ENCODE measurements around the gene CAPN3. TPM values are rescaled to one million over a fixed set of nuclear protein-coding genes. Genes with fewer than 3 reads are reported as not detected.
A peak's percentile ranks its signal among the peaks of the same experiment; 100 is the strongest.

CAPN3 gene
- total RNA-seq, 4 donors from 2014 or later, result 0.82 to 8.8 (median 5.8) TPM

DNA sequence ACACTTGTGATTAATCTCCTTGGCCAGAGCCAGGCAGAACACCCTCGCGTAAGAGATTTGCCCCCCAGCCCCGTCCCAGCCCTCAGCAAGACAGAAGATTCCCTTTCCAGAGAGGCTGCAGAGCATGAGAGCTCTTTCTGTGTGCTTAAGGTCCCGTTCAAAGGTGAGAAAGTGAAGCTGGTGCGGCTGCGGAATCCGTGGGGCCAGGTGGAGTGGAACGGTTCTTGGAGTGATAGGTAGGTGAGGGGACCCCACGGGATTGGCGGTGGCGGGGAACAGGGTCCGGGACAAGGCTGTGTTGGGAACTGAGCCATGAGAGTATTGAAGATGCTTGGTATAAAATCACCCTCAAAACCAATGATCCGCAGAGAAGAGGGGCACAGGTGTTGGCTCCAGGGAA, 34.8 kb downstream of the CAPN3 start:
- DNase-seq, result no peak
- Histone ChIP-seq H3K9me3 (no peaks in the 10 kb centered on the region), H3K36me3 (peaks cover 0 to 3% (median 0%) of the 10 kb centered on the region in 3 donors), H3K27ac (peak overlapping the region in 1 of 4 donors; percentile 34), H3K27me3 (no peaks in the 10 kb centered on the region), H3K4me1 (no peaks in the 10 kb centered on the region), H3K4me3 (no peak overlapping the region)
- intact Hi-C loops (cut with DNase I), result no loop called here
- TF ChIP-seq POLR2A (IDR thresholded peaks at IDR 0.05), result no peak
- TF ChIP-seq, protein P1, sequence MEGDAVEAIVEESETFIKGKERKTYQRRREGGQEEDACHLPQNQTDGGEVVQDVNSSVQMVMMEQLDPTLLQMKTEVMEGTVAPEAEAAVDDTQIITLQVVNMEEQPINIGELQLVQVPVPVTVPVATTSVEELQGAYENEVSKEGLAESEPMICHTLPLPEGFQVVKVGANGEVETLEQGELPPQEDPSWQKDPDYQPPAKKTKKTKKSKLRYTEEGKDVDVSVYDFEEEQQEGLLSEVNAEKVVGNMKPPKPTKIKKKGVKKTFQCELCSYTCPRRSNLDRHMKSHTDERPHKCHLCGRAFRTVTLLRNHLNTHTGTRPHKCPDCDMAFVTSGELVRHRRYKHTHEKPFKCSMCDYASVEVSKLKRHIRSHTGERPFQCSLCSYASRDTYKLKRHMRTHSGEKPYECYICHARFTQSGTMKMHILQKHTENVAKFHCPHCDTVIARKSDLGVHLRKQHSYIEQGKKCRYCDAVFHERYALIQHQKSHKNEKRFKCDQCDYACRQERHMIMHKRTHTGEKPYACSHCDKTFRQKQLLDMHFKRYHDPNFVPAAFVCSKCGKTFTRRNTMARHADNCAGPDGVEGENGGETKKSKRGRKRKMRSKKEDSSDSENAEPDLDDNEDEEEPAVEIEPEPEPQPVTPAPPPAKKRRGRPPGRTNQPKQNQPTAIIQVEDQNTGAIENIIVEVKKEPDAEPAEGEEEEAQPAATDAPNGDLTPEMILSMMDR (IDR thresholded peaks at IDR 0.05), result no peak
- WGBS, 2 donors, result 92 to 97% methylated on average over 5 to 11 of the region's 13 CpGs

DNA sequence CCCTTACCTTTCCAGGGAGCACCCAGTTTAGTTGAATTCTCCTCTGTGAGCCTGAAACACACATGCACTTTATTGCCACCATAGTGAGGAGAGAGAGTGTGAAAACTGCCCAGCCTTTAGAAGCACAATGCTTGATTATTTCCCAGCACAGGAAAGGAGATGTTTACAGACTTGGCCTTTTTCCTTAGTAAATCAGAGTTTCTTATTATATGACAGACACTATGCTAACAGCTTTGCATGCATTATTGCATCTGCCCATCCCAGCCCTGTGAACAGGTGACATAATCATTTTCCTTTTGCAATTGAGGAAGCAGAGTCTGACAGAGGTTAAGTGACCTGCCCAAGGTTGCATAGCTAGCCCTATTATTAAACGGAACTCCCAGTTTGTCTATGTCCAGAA, 36.5 kb downstream of the CAPN3 start:
- intact Hi-C loops (cut with DNase I), result no loop called here
- Histone ChIP-seq H3K27ac (no peak overlapping the region), H3K27me3 (no peaks in the 10 kb centered on the region), H3K36me3 (peaks cover 0 to 15% (median 0%) of the 10 kb centered on the region in 3 donors), H3K4me1 (no peaks in the 10 kb centered on the region), H3K4me3 (no peak overlapping the region), H3K9me3 (no peaks in the 10 kb centered on the region)
- TF ChIP-seq, protein P1 (IDR thresholded peaks at IDR 0.05), result no peak
- no peak for TF ChIP-seq POLR2A (IDR thresholded peaks at IDR 0.05)
- DNase-seq, result no peak
- 55 to 67% methylated on average over 1 of the region's 1 CpG for whole genome bisulfite sequencing, 2 donors

DNA sequence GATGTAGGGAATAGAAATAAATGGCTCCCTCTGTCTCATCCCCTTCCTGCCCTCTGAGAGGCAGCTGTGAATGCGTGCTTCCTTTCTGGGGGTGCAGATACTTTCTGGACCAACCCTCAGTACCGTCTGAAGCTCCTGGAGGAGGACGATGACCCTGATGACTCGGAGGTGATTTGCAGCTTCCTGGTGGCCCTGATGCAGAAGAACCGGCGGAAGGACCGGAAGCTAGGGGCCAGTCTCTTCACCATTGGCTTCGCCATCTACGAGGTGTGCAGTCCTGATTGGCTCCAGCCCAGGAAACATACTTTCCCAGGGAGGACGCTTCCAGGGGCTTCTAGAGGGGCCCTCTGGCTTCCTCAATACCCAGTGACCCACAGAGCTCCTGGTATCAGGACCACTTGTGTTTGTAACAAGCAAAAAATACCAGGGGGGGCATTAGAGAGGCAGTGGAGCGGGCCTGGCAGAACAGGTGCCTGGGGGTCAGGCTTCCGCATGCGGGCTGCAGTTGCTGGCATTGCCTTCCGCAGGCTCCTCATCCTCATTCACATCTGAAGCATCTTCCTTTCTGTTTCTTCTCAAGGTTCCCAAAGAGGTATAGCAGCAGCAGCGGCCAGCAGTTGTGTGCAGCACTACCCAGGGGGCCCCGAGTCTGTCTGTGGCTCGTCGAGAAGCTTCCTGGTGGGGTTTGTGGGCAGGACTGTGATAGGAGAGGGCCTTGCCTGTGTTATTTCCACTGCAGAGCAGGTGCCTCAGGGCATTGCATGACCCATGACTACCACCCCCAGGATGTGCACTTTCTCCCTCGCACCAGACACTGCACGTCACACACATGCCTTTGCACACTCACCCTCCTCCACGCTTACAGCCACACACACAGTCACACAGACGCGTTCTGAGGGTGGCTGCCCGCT, 42.5 kb downstream of the CAPN3 start:
- no peak for DNase-seq
- Histone ChIP-seq H3K9me3 (no peaks in the 10 kb centered on the region), H3K36me3 (peaks cover 0 to 52% (median 0%) of the 10 kb centered on the region in 3 donors), H3K27me3 (no peaks in the 10 kb centered on the region), H3K4me1 (peaks cover 0 to 12% (median 9%) of the 10 kb centered on the region in 3 donors), H3K27ac (no peak overlapping the region), H3K4me3 (no peak overlapping the region)
- intact Hi-C loops (cut with DNase I), result no loop called here
- 84 to 87% methylated on average over 16 to 19 of the region's 24 CpGs for WGBS, 2 donors
- TF ChIP-seq, protein P1 (IDR thresholded peaks at IDR 0.05), result no peak
- no peak for TF ChIP-seq POLR2A (IDR thresholded peaks at IDR 0.05)

DNA sequence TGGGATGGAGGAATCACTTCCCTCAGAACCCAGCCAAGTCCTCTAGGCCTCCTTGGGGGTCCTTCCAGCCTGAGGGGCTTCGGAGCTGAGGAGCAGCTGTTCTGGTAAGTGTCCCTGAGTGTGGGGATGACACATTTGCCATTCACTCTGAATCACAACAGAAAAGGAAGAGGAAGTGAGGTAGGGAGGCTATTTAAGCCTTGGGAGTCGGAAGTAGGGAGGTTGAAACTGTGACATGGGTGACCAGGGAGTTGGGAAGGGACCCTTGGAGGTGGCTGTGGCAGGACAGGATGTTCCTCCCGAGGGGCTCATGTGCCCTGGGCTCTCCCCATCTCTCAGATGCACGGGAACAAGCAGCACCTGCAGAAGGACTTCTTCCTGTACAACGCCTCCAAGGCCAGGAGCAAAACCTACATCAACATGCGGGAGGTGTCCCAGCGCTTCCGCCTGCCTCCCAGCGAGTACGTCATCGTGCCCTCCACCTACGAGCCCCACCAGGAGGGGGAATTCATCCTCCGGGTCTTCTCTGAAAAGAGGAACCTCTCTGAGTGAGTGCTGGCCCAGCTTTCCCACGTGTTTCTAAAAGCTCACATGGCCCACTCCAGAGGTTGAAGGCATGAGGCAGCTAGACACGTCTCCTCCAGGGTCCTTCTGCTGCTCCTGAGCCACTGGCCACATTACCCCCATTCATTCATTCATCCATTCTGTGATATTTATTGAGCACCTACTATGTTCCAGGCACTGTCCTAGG, 43.3 kb downstream of the CAPN3 start:
- Histone ChIP-seq H3K27me3 (no peaks in the 10 kb centered on the region), H3K27ac (no peak overlapping the region), H3K4me1 (peaks cover 0 to 12% (median 9%) of the 10 kb centered on the region in 3 donors), H3K4me3 (no peak overlapping the region), H3K36me3 (peaks cover 0 to 52% (median 0%) of the 10 kb centered on the region in 3 donors), H3K9me3 (no peaks in the 10 kb centered on the region)
- intact Hi-C loops (cut with DNase I), result no loop called here
- no peak for TF ChIP-seq POLR2A (IDR thresholded peaks at IDR 0.05)
- TF ChIP-seq, protein P1 (IDR thresholded peaks at IDR 0.05), result no peak
- 89 to 91% methylated on average over 7 to 13 of the region's 15 CpGs for WGBS, 2 donors
- no peak for DNase-seq

DNA sequence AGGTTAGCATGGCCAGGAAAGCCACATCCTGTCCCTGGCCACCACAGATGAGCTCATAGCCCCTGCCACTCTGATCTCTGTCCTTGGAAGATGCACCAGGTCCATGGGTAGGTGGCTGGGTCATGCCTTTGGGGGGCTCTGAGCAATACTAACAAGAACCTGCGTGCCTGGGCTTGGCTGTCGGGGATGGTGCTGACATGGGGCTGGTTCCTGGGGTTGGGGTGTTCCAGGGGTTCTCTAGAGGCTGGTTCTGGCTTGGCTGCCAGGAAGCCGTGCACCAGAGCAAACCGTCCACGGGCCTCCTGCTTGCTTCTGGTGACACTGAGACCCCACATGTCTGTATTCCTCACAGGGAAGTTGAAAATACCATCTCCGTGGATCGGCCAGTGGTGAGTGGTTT, 44.1 kb downstream of the CAPN3 start:
- no peak for DNase-seq
- intact Hi-C loops (cut with DNase I), result no loop called here
- Histone ChIP-seq H3K27ac (no peak overlapping the region), H3K36me3 (peaks cover 0 to 52% (median 0%) of the 10 kb centered on the region in 3 donors), H3K9me3 (no peaks in the 10 kb centered on the region), H3K4me3 (no peak overlapping the region), H3K4me1 (peaks cover 0 to 12% (median 9%) of the 10 kb centered on the region in 3 donors), H3K27me3 (no peaks in the 10 kb centered on the region)
- TF ChIP-seq, protein P1 (IDR thresholded peaks at IDR 0.05), result no peak
- no peak for TF ChIP-seq POLR2A (IDR thresholded peaks at IDR 0.05)
- WGBS, 2 donors, result 48 to 100% methylated on average over 2 to 4 of the region's 7 CpGs

Measured in esophagus squamous epithelium (tissue), 5 donors.